Smooth muscle cell (in vitro differentiated cells): ENCODE data around the gene CUX1. TPM values are rescaled to one million over a fixed set of nuclear protein-coding genes. Genes with fewer than 3 reads are reported as not detected.

Experiments used
- DNase-seq: peaks from one replicate; lab custom pipeline; 2025; ENCODE audit not compliant: unreplicated experiment; lab: John Stamatoyannopoulos, UW
- H2AFZ ChIP-seq: fragments of 200-600 bp; sonication (generic); 2 replicates; pipeline ENCODE4 v1.6.0; 2016; ENCODE audit warnings: antibody characterized with exemption, low read depth, mild to moderate bottlenecking
- H3F3A ChIP-seq: fragments of 200-600 bp; sonication (generic); 2 replicates; pipeline ENCODE4 v1.6.0; 2017; ENCODE audit warnings: antibody characterized with exemption, low read depth
- H3K27ac ChIP-seq: fragments of 200-600 bp; sonication (generic); 2 replicates; pipeline ENCODE4 v1.5.1; 2016; ENCODE audit warnings: low read depth, mild to moderate bottlenecking
- H3K27me3 ChIP-seq: fragments of 200-600 bp; sonication (generic); 2 replicates; pipeline ENCODE4 v1.6.1; 2016; ENCODE audit warnings: low read depth, mild to moderate bottlenecking
- H3K36me3 ChIP-seq: fragments of 200-600 bp; sonication (generic); 2 replicates; pipeline ENCODE4 v1.5.1; 2016; ENCODE audit warnings: low read depth
- H3K4me1 ChIP-seq: fragments of 200-600 bp; sonication (generic); 2 replicates; pipeline ENCODE4 v1.5.1; 2016; ENCODE audit warnings: low read depth
- H3K4me2 ChIP-seq: fragments of 200-600 bp; sonication (generic); 2 replicates; pipeline ENCODE4 v1.6.0; 2016; ENCODE audit warnings: mild to moderate bottlenecking
- H3K4me3 ChIP-seq: fragments of 200-600 bp; sonication (generic); 2 replicates; pipeline ENCODE4 v1.5.1; 2016; ENCODE audit warnings: mild to moderate bottlenecking
- H3K79me2 ChIP-seq: fragments of 200-600 bp; sonication (generic); 2 replicates; pipeline ENCODE4 v1.6.0; 2016; ENCODE audit warnings: low read depth, mild to moderate bottlenecking
- H3K9ac ChIP-seq: fragments of 200-600 bp; sonication (generic); 2 replicates; pipeline ENCODE4 v1.6.0; 2016; ENCODE audit warnings: low read depth
- H3K9me3 ChIP-seq: fragments of 200-600 bp; sonication (generic); replicated peaks from 2 replicates; pipeline ENCODE4 v1.5.1; 2016; ENCODE audit warnings: low read depth
- H4K20me1 ChIP-seq: fragments of 200-600 bp; sonication (generic); 2 replicates; pipeline ENCODE4 v1.6.0; 2016; ENCODE audit warnings: low read depth
- CTCF ChIP-seq: fragments of 200-600 bp; sonication (generic); IDR thresholded peaks from 2 replicates; pipeline ENCODE4 v1.5.1; 2017; ENCODE audit warnings: borderline replicate concordance, mild to moderate bottlenecking, antibody characterized with exemption; ENCODE audit not compliant: insufficient read depth, poor library complexity, severe bottlenecking
- WGBS: methylation state at CpG from one replicate; pipeline ENCODE4 v1.1.7; 2016; ENCODE audit warnings: low lambda C conversion rate; 5-methylcytosine and 5-hydroxymethylcytosine counted together
- polyA plus RNA-seq: library from polyadenylated mRNA; unstranded; fragments of >200 nt; fragmentation: Nextera tagmentation; extraction: Ambion mirVana; gene quantifications from 2 replicates; pipeline ENCODE4 v1.2.1, GENCODE V29; 2016
- total RNA-seq: library from RNA; depleted of rRNA; stranded (reverse); fragments of >200 nt; gene quantifications from 2 replicates; pipeline ENCODE4 v1.2.3, GENCODE V29; 2014

CUX1 gene
- total and polyA plus RNA-seq, 2 experiments from 2014 or later, result 56.3 to 78.4 TPM

DNA sequence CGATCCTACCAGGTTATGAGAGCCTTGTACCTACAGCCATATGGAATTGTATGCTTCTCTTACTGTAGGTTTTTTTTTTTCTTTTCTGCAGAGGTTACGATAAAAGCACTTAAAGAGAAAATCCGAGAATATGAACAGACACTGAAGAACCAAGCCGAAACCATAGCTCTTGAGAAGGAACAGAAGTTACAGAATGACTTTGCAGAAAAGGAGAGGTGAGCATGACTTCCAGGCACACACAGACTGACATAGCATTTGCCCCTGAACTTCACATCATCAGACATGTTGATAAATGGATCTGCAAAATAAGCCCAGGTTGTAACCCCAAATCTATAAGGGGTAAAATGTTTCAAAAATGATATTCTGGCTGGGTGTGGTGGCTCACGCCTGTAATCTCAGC, 286.8 kb downstream of the CUX1 start:
- 97% methylated on average over 5 of the region's 5 CpGs for WGBS
- Histone ChIP-seq H3K27me3 (no peaks in the 10 kb centered on the region), H3F3A (peaks cover 5% of the 10 kb centered on the region), H3K4me2 (no peak overlapping the region), H3K79me2 (no peaks in the 10 kb centered on the region), H2AFZ (no peak overlapping the region), H3K4me1 (peaks cover 4% of the 10 kb centered on the region), H3K27ac (no peak overlapping the region), H3K9ac (no peak overlapping the region), H3K36me3 (peaks cover 3% of the 10 kb centered on the region), H4K20me1 (peaks cover 7% of the 10 kb centered on the region), H3K4me3 (no peak overlapping the region), H3K9me3 (no peaks in the 10 kb centered on the region)
- no peak for TF ChIP-seq CTCF
- no peak for DNase-seq

DNA sequence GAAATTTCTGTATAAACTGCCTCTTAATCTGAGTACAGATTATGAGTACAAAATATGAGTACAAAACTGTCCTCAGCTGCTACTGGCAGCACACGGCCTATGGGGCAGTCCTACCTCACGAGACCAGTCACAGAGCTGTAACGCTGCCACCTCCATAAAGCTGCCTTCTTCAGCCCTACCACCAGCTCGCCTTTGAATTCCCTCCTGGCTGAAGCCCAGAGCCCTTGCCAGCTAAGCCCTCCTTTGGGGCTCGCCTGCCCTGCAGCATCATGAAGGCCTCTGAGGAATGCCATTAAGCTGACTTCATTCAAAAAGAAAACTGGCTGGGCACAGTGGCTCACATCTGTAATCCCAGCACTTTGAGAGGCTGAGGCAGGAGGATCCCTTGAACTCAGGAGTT, 289.2 kb downstream of the CUX1 start:
- peaks cover 3% of the 10 kb centered on the region for H3K36me3 ChIP-seq
- H4K20me1 ChIP-seq, result peaks cover 7% of the 10 kb centered on the region
- H3K9me3 ChIP-seq, result no peaks in the 10 kb centered on the region
- H3K27me3 ChIP-seq, result no peaks in the 10 kb centered on the region
- no peak for DNase-seq
- H3K4me2 ChIP-seq, result no peak overlapping the region
- no peaks in the 10 kb centered on the region for H3K79me2 ChIP-seq
- H2AFZ ChIP-seq, result no peak overlapping the region
- H3K4me1 ChIP-seq, result peaks cover 3% of the 10 kb centered on the region
- H3F3A ChIP-seq, result peaks cover 10% of the 10 kb centered on the region
- 89% methylated on average over 5 of the region's 5 CpGs for WGBS
- H3K4me3 ChIP-seq, result no peak overlapping the region
- H3K9ac ChIP-seq, result no peak overlapping the region
- no peak for TF ChIP-seq CTCF
- H3K27ac ChIP-seq, result no peak overlapping the region

DNA sequence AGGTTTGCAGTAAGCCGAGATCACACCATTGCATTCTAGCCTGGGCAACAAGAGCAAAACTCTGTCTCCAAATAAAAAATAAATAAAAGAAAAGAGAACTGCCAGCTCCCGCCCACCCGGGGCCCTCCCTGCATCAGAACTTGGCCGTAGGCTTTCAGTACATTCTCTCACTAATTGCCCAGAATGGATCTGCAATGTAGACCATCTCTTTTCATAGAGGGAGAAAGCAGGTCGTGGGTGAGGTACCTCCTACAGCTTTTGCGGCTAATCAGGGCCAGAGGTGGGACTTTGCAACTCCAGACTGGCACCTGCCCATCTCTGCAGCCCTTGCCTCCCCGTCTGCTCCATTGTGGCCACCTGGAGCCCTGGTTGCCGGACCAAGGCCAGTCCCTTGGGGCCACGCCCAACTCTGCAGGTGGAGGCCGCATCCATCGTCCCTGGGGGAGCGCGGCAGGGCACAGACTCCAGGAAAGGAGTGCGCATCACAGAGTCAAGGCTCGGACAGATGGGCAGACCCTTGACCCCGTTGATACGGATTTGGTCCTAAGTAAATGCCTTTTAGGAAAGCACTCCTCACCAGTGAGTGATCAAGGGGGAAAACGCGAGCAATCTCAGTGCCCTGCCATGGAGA, 290.2 kb downstream of the CUX1 start:
- Histone ChIP-seq H3K79me2 (no peaks in the 10 kb centered on the region), H3F3A (peaks cover 10% of the 10 kb centered on the region), H3K4me2 (no peak overlapping the region), H3K9ac (no peak overlapping the region), H3K27me3 (no peaks in the 10 kb centered on the region), H4K20me1 (peaks cover 7% of the 10 kb centered on the region), H3K9me3 (no peaks in the 10 kb centered on the region), H3K27ac (no peak overlapping the region), H3K36me3 (peaks cover 3% of the 10 kb centered on the region), H3K4me1 (peaks cover 3% of the 10 kb centered on the region), H2AFZ (no peak overlapping the region), H3K4me3 (no peak overlapping the region)
- no peak for DNase-seq
- no peak for TF ChIP-seq CTCF
- 95% methylated on average over 19 of the region's 19 CpGs for WGBS
